DMS53 treated with DMSO at 0.1 percent for 48 hours (cell line): Measurements from ENCODE around the gene TBC1D10B.

Experiments
- DNase-seq: peaks from one replicate; lab custom pipeline; 2025; ENCODE audit not compliant: unreplicated experiment; lab: John Stamatoyannopoulos, UW

The TBC1D10B gene

GRCh38 chr16:30376461-30376902, 6.2 kb upstream of the TBC1D10B start:
- no peak for DNase-seq

- DNase-seq: no peak
Observed at GRCh38 chr16:30375864-30376263, 5.6 kb upstream of the TBC1D10B start.

GRCh38 chr16:30374538-30374937, 4.2 kb upstream of the TBC1D10B start, which contains the start of gene MYL11:
MYL11 (plus strand) TSS chr16:30374802; CDS start chr16:30374858, 56 bp downstream.
- DNase-seq: no peak

GRCh38 chr16:30372725-30373124, 2.4 kb upstream of the TBC1D10B start:
- DNase-seq: no peak

- DNase-seq: no peak
Observed at GRCh38 chr16:30372038-30372712, 1.9 kb upstream of the TBC1D10B start.

GRCh38 chr16:30371248-30371816, 1.0 kb upstream of the TBC1D10B start:
- DNase-seq: no peak

GRCh38 chr16:30369938-30370455, 297 bp downstream of the TBC1D10B start:
- no peak for DNase-seq

- no peak for DNase-seq
Observed at GRCh38 chr16:30369091-30369937, 980 bp downstream of the TBC1D10B start.

- DNase-seq: no peak
Observed at GRCh38 chr16:30368792-30369090, 1.6 kb downstream of the TBC1D10B start.

GRCh38 chr16:30368122-30368791, 2.0 kb downstream of the TBC1D10B start:
- DNase-seq: no peak

- no peak for DNase-seq
Observed at GRCh38 chr16:30367349-30368009, 2.8 kb downstream of the TBC1D10B start.

- DNase-seq: no peak
Observed at GRCh38 chr16:30366511-30366910, 3.8 kb downstream of the TBC1D10B start.

- DNase-seq: no peak
Observed at GRCh38 chr16:30365200-30365599, 5.1 kb downstream of the TBC1D10B start.

- no peak for DNase-seq
Observed at GRCh38 chr16:30361180-30361579, 9.1 kb downstream of the TBC1D10B start.

- DNase-seq: no peak
Observed at GRCh38 chr16:30359871-30360170, 10.5 kb downstream of the TBC1D10B start.

- DNase-seq: no peak
Observed at GRCh38 chr16:30358990-30359870, 11.1 kb downstream of the TBC1D10B start.

- DNase-seq: no peak
Observed at GRCh38 chr16:30358577-30358936, 11.7 kb downstream of the TBC1D10B start.

GRCh38 chr16:30357715-30358576, 12.3 kb downstream of the TBC1D10B start:
- no peak for DNase-seq

GRCh38 chr16:30357085-30357714, 13.1 kb downstream of the TBC1D10B start:
- DNase-seq: no peak
